Upper lobe of right lung (tissue), 1 donor: ENCODE measurements around the gene COBL. TPM values are rescaled to one million over a fixed set of nuclear protein-coding genes. Genes with fewer than 3 reads are reported as not detected.

ENCODE experiments used
- ATAC-seq: fragments of 200-7000 bp; cut with Tn5 transposase; one replicate; pipeline ENCODE4 v1.9.1; 2020; ENCODE audit warnings: mild to moderate bottlenecking, moderate library complexity
- DNase-seq: peaks from one replicate; pipeline ENCODE4 v3.0.0-alpha.2; 2020
- H3K27ac ChIP-seq: fragments of 200-600 bp; one replicate; pipeline ENCODE4 v1.8.0; 2022
- H3K27me3 ChIP-seq: fragments of 200-600 bp; one replicate; pipeline ENCODE4 v1.8.0; 2022; ENCODE audit warnings: mild to moderate bottlenecking
- H3K36me3 ChIP-seq: fragments of 200-600 bp; one replicate; pipeline ENCODE4 v1.8.0; 2022
- H3K4me1 ChIP-seq: fragments of 200-600 bp; one replicate; pipeline ENCODE4 v1.8.0; 2022
- H3K4me3 ChIP-seq: fragments of 200-600 bp; one replicate; pipeline ENCODE4 v1.8.0; 2022; ENCODE audit warnings: mild to moderate bottlenecking
- H3K9me3 ChIP-seq: fragments of 200-600 bp; one replicate; pipeline ENCODE4 v1.8.0; 2022
- CTCF ChIP-seq: fragments of 200-600 bp; IDR thresholded peaks from one replicate; pipeline ENCODE4 v1.8.0; 2022; ENCODE audit warnings: antibody characterized with exemption
- intact Hi-C: fragments of 100-400 bp; cut with DNase I; formaldehyde crosslinking; loops from one replicate; pipeline ENCODE4 v1.11.0; 2022
- total RNA-seq: library from RNA; stranded (reverse); fragmentation: NEBNext Ultra II Directional; extraction: Animal tissue kit (Norgen Biotek cat#: 25700); gene quantifications from one replicate; pipeline ENCODE4 v1.2.1, GENCODE V29; 2021
- donor health status: DM: no; HTN: yes; CAD: no; lungs with severe emphysema.

The COBL gene
- total RNA-seq, 1 donor from 2014 or later = 29.2 TPM

DNA sequence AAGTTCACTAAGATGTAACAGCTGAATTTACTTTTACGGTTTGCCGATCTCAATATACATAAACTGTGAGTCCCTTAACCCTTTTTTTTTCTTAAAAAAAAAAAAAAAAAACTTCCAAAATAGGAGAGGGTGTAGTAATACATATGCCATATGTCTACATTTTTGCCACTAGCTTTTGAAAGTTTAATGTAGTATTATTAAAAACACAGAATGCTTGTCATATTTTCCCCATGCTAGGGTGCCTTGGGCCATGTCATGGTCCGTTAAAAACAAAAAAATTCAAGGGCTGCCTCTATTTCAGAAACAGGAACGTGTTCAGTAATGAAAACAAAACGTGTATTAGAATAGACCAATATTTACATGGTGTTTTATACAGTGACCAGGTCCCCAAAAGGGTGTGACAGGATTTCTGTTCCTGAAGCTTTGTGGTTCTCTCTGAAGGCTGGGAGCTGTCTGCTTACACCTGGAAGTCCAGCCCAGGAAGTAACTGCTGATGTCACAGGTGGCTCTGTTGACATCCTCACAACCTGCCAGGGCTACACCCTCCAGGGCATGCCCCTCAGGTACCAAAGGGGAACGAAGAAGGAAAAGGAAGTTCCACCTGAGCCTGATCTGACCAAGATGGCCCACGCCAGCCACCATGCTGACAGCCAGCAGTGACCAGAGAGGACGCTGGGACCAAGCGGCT is 79.0 kb downstream of the COBL start:
- Histone ChIP-seq H3K4me1 (peaks cover 3% of the 10 kb centered on the region), H3K9me3 (no peaks in the 10 kb centered on the region), H3K27ac (no peak overlapping the region), H3K4me3 (no peak overlapping the region), H3K36me3 (no peaks in the 10 kb centered on the region), H3K27me3 (no peaks in the 10 kb centered on the region)
- ATAC-seq = no peak
- no peak for TF ChIP-seq CTCF
- DNase-seq = no peak
- intact Hi-C loops = no loop called here

DNA sequence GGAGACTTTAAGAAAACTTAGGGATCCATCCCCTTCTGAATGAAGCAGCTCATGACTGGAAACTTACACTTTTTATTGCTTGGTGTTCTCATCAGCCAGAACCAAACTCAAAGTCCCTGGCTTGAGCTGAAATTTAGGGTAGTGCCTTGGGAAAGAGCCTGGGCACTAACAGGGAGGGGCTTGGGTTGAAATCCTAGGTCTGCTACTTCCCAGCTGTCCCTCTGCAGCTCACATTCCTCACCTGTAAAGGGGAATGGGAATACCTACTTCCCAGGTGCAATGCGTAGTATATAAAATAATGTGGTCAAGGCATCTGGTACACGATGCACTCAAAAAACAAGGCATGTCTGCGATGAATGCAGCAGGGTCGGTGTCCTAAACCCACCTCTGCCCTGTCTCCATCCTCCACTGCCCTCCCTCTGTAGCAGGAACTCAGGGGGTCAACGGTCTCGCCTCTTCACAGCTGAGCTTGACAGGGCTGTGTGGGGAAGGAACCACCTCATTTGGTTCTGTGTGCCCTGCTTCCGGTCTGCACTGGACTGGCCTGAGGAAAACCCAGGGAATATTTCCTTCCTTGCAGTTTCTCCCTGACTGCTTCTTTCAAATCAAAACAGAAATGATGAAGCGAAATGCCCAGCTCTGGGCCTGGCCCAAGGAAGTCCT is 80.0 kb downstream of the COBL start:
- Histone ChIP-seq H3K36me3 (no peaks in the 10 kb centered on the region), H3K4me3 (no peak overlapping the region), H3K4me1 (no peaks in the 10 kb centered on the region), H3K9me3 (no peaks in the 10 kb centered on the region), H3K27ac (no peak overlapping the region), H3K27me3 (no peaks in the 10 kb centered on the region)
- no peak for TF ChIP-seq CTCF
- DNase-seq (no peak), ATAC-seq (peak; percentile 51)
- intact Hi-C loops = no loop called here

GRCh38 chr7:51235593-51236313 is 80.9 kb downstream of the COBL start:
- H3K4me1 ChIP-seq = no peaks in the 10 kb centered on the region
- no peak for TF ChIP-seq CTCF
- no peak for DNase-seq
- no peak overlapping the region for H3K27ac ChIP-seq
- no peaks in the 10 kb centered on the region for H3K27me3 ChIP-seq
- H3K36me3 ChIP-seq = no peaks in the 10 kb centered on the region
- H3K4me3 ChIP-seq = no peak overlapping the region
- no peak for ATAC-seq
- no peaks in the 10 kb centered on the region for H3K9me3 ChIP-seq
- intact Hi-C loops = no loop called here

- TF ChIP-seq CTCF = no peak
- no peaks in the 10 kb centered on the region for H3K4me1 ChIP-seq
- DNase-seq = no peak
- H3K36me3 ChIP-seq = no peaks in the 10 kb centered on the region
- H3K9me3 ChIP-seq = no peaks in the 10 kb centered on the region
- no peaks in the 10 kb centered on the region for H3K27me3 ChIP-seq
- H3K27ac ChIP-seq = no peak overlapping the region
- no peak overlapping the region for H3K4me3 ChIP-seq
- intact Hi-C loops = no loop called here
- no peak for ATAC-seq
Measured at GRCh38 chr7:51234609-51235308, 81.8 kb downstream of the COBL start.

DNA sequence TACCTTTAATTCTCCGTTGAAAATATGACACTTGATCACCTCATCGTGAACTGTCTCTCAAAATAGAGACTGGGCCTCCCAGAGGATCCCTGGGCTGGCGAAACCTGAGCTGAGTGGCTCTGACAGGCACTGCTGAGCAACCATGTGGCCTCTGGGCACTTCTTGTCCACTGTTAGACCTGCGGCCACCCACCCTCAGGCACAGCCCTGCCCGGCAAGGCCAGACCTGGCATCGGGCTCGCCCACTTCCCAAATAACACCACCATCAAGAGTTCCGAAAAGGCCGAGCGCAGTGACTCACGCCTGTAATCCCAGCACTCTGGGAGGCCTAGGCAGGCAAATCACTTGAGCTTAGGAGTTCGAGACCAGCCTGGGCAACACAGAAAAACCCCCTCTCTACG is 82.5 kb downstream of the COBL start:
- no peaks in the 10 kb centered on the region for H3K36me3 ChIP-seq
- no peak overlapping the region for H3K4me3 ChIP-seq
- intact Hi-C loops = no loop called here
- no peak overlapping the region for H3K27ac ChIP-seq
- DNase-seq = no peak
- H3K4me1 ChIP-seq = no peaks in the 10 kb centered on the region
- no peaks in the 10 kb centered on the region for H3K27me3 ChIP-seq
- no peaks in the 10 kb centered on the region for H3K9me3 ChIP-seq
- TF ChIP-seq CTCF = no peak
- ATAC-seq = no peak
